HEK293T (cell line): Measurements from ENCODE around the gene IL22RA1.

Source experiments
- CTCF ChIA-PET: fragments of 350-600 bp; formaldehyde crosslinking; extraction: SDS; loops from one replicate; lab custom pipeline; 2021; ENCODE audit warnings: antibody characterized with exemption, inconsistent platforms; lab: Yijun Ruan, JAX
- POLR2A ChIA-PET: fragments of 350-600 bp; formaldehyde crosslinking; extraction: SDS; loops from one replicate; lab custom pipeline; 2020; ENCODE audit warnings: antibody characterized with exemption, inconsistent platforms; lab: Yijun Ruan, JAX
- DNase-seq: peaks from one replicate; pipeline ENCODE4 v3.0.0; 2012; ENCODE audit warnings: mixed read lengths; ENCODE audit errors: extremely low spot score
- ARNT ChIP-seq: fragments of 450-650 bp; IDR thresholded peaks from 2 replicates; pipeline ENCODE4 v1.6.1; 2017; ENCODE audit warnings: mild to moderate bottlenecking
- BHLHE40 ChIP-seq: fragments of 450-650 bp; IDR thresholded peaks from 2 replicates; pipeline ENCODE4 v1.6.1; 2016; ENCODE audit warnings: mild to moderate bottlenecking, moderate library complexity, borderline replicate concordance
- CTBP1 ChIP-seq: fragments of 450-650 bp; IDR thresholded peaks from 2 replicates; pipeline ENCODE4 v1.6.1; 2016; ENCODE audit warnings: borderline replicate concordance
- ELF4 ChIP-seq: fragments of 450-650 bp; IDR thresholded peaks from 2 replicates; pipeline ENCODE4 v1.6.1; 2017; ENCODE audit warnings: antibody characterized with exemption
- FOXA1 ChIP-seq: fragments of 450-650 bp; IDR thresholded peaks from 2 replicates; pipeline ENCODE4 v1.6.1; 2016; ENCODE audit warnings: mild to moderate bottlenecking
- FOXK2 ChIP-seq: fragments of 450-650 bp; IDR thresholded peaks from 2 replicates; pipeline ENCODE4 v1.6.1; 2016; ENCODE audit warnings: mild to moderate bottlenecking
- FOXM1 ChIP-seq: fragments of 450-650 bp; IDR thresholded peaks from 2 replicates; pipeline ENCODE4 v1.6.1; 2017; ENCODE audit warnings: mild to moderate bottlenecking, borderline replicate concordance
- HDGF ChIP-seq: fragments of 450-650 bp; IDR thresholded peaks from 2 replicates; pipeline ENCODE4 v1.6.1; 2017; ENCODE audit warnings: antibody characterized with exemption, borderline replicate concordance
- L3MBTL2 ChIP-seq: fragments of 450-650 bp; conservative IDR thresholded peaks from 2 replicates; pipeline ENCODE4 v1.6.1; 2016; ENCODE audit warnings: mild to moderate bottlenecking
- LEF1 ChIP-seq: fragments of 450-650 bp; IDR thresholded peaks from 2 replicates; pipeline ENCODE4 v1.6.1; 2017; ENCODE audit warnings: mild to moderate bottlenecking, borderline replicate concordance
- NFRKB ChIP-seq: fragments of 450-650 bp; IDR thresholded peaks from 2 replicates; pipeline ENCODE4 v1.6.1; 2016; ENCODE audit warnings: mild to moderate bottlenecking, moderate library complexity
- PKNOX1 ChIP-seq: fragments of 450-650 bp; IDR thresholded peaks from 2 replicates; pipeline ENCODE4 v1.6.1; 2016
- SP1 ChIP-seq: fragments of 450-650 bp; IDR thresholded peaks from 2 replicates; pipeline ENCODE4 v1.6.1; 2017
- SUZ12 ChIP-seq: fragments of 450-650 bp; IDR thresholded peaks from 2 replicates; pipeline ENCODE4 v1.6.1; 2016; ENCODE audit warnings: mild to moderate bottlenecking
- TARDBP ChIP-seq: fragments of 450-650 bp; IDR thresholded peaks from 2 replicates; pipeline ENCODE4 v1.6.1; 2016
- ZNF384 ChIP-seq: fragments of 450-650 bp; IDR thresholded peaks from 2 replicates; pipeline ENCODE4 v1.6.1; 2016

The IL22RA1 gene

GRCh38 chr1:24180676-24181075 lies 37.7 kb upstream of the IL22RA1 start:
- POLR2A ChIA-PET = no interaction called here
- CTCF ChIA-PET = interaction anchor here (1.3 kb wide), 1 partner anchor 30 kb away, joined by 3 read pairs; no protein-coding TSS in a partner anchor

GRCh38 chr1:24179251-24179840 lies 36.4 kb upstream of the IL22RA1 start:
- DNase-seq = no peak
- no peak for TF ChIP-seq TARDBP
- TF ChIP-seq SUZ12 = no peak
- TF ChIP-seq L3MBTL2 = no peak
- TF ChIP-seq ARNT = no peak
- TF ChIP-seq NFRKB = no peak
- ChIA-PET CTCF (interaction anchor here (0.6 to 1.6 kb wide), 4 partner anchors 8 to 29 kb away, joined by 3 to 5 read pairs (median 4); no protein-coding TSS in a partner anchor), POLR2A (no interaction called here)

More at GRCh38 chr1:24180676-24181075, 37.7 kb upstream of the IL22RA1 start:
- TF ChIP-seq FOXA1 (no peak), FOXM1 (no peak), HDGF (no peak), L3MBTL2 (no peak), TARDBP (no peak), SUZ12 (no peak)
- no peak for DNase-seq

- POLR2A ChIA-PET = no interaction called here
- DNase-seq = no peak
- no peak for TF ChIP-seq NFRKB
- TF ChIP-seq ZNF384 = no peak
- no peak for TF ChIP-seq PKNOX1
- no peak for TF ChIP-seq L3MBTL2
- no peak for TF ChIP-seq FOXK2
- no peak for TF ChIP-seq FOXA1
- TF ChIP-seq BHLHE40 = no peak
- TF ChIP-seq ARNT = no peak
- TF ChIP-seq HDGF = no peak
- no peak for TF ChIP-seq FOXM1
- TF ChIP-seq CTBP1 = no peak
- no peak for TF ChIP-seq LEF1
- no peak for TF ChIP-seq ELF4
- no peak for TF ChIP-seq TARDBP
- no peak for TF ChIP-seq SP1
- no peak for TF ChIP-seq SUZ12
- CTCF ChIA-PET = interaction anchor here (1.6 kb wide), 1 partner anchor 9 kb away, joined by 3 read pairs; no protein-coding TSS in a partner anchor
Observed at GRCh38 chr1:24178407-24178806, 35.5 kb upstream of the IL22RA1 start.

GRCh38 chr1:24177161-24177560 lies 34.2 kb upstream of the IL22RA1 start:
- no peak for DNase-seq
- POLR2A ChIA-PET = no interaction called here
- TF ChIP-seq PKNOX1 (no peak), ZNF384 (no peak), HDGF (no peak), TARDBP (no peak), SP1 (no peak), L3MBTL2 (no peak), FOXM1 (no peak), FOXA1 (no peak), FOXK2 (no peak), ARNT (no peak), LEF1 (no peak), CTBP1 (no peak), SUZ12 (no peak), ELF4 (no peak), BHLHE40 (no peak), NFRKB (no peak)
- CTCF ChIA-PET = no interaction called here

GRCh38 chr1:24175033-24175755 lies 32.3 kb upstream of the IL22RA1 start:
- POLR2A ChIA-PET = no interaction called here
- TF ChIP-seq FOXK2 = no peak
- TF ChIP-seq SUZ12 = no peak
- TF ChIP-seq SP1 = no peak
- TF ChIP-seq BHLHE40 = no peak
- TF ChIP-seq NFRKB = no peak
- no peak for TF ChIP-seq TARDBP
- no peak for TF ChIP-seq L3MBTL2
- no peak for TF ChIP-seq FOXM1
- no peak for TF ChIP-seq ARNT
- TF ChIP-seq ELF4 = no peak
- no peak for TF ChIP-seq LEF1
- TF ChIP-seq HDGF = no peak
- no peak for TF ChIP-seq FOXA1
- no peak for TF ChIP-seq CTBP1
- no peak for TF ChIP-seq PKNOX1
- TF ChIP-seq ZNF384 = no peak
- DNase-seq = no peak
- CTCF ChIA-PET = no interaction called here
